Measurements from ENCODE around the gene MT1M.

DNA sequence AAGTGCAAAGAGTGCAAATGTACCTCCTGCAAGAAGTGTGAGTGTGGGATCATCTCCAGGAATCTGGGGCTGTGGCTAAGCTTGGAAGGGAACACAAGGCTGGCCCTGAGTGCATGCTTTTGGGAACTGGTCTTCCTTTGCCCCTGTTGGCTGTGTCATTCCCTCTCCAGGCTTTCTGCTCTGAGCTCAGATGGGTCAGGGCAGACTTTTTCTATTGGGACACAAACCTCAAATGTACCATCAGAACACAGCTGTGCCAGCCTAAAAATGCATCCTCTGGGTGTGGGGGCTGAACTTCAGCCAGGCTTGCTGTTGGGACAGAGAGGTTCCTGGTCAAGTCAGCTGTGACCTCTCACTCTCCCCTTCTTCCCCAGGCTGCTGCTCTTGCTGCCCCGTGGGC lies 20.1 kb downstream of the MT1M start:
- no peak for TF ChIP-seq POLR2AphosphoS5 (IDR thresholded peaks at IDR 0.05; ENCODE audit: low read depth, low read length)
- TF ChIP-seq TAF1 (IDR thresholded peaks at IDR 0.05; ENCODE audit: low read depth, low read length): no peak
- TF ChIP-seq POU2F2 (IDR thresholded peaks at IDR 0.05; ENCODE audit: low read depth, low read length): no peak
- no peak for TF ChIP-seq POLR2A (IDR thresholded peaks at IDR 0.05; ENCODE audit: low read depth, low read length)

All from GM12891 (cell line).